Body of pancreas (tissue), 4 donors: ENCODE results near the gene KIT. TPM values are rescaled to one million over a fixed set of nuclear protein-coding genes. Genes with fewer than 3 reads are reported as not detected.

Experiments
- ATAC-seq: fragments of 150-250 bp; one replicate; pipeline ENCODE4 v1.9.1; 2016
- DNase-seq, 4 donors: peaks; one replicate each; pipeline ENCODE4 v3.0.0-alpha.2; 2019
- H3K27ac ChIP-seq, 4 donors: fragments of 200-600 bp; sonication (generic); 1 replicate in 3 of 4; 2 replicates in 1 of 4; pipeline versions ENCODE4 v1.5.1 to v1.6.1; 2016 to 2019; ENCODE audit warnings: mild to moderate bottlenecking in 1 of 4, mixed read lengths in 1 of 4, moderate library complexity in 1 of 4
- H3K27me3 ChIP-seq, 2 donors: fragments of 200-600 bp; sonication (generic); one replicate each; pipeline ENCODE4 v1.6.0; 2016; ENCODE audit warnings: mild to moderate bottlenecking in 1 of 2
- H3K36me3 ChIP-seq, 2 donors: fragments of 200-600 bp; sonication (generic); replicated peaks in 1 of 2; 2 replicates each; pipeline ENCODE4 v1.5.1; 2016; ENCODE audit warnings: low read depth in 2 of 2; ENCODE audit not compliant: insufficient read depth in 1 of 2
- H3K4me1 ChIP-seq: fragments of 200-600 bp; sonication (generic); one replicate; pipeline ENCODE4 v1.6.0; 2016
- H3K4me3 ChIP-seq, 2 donors: fragments of 200-600 bp; sonication (generic); 1 replicate in 1 of 2; 2 replicates in 1 of 2; pipeline ENCODE4 v1.5.1; 2016 to 2019
- H3K9me3 ChIP-seq, 3 donors: fragments of 200-600 bp; sonication (generic); 1 replicate in 2 of 3; 2 replicates in 1 of 3; pipeline ENCODE4 v1.5.1; 2016
- POLR2A ChIP-seq, 3 donors: fragments of 450-650 bp; IDR thresholded peaks; one replicate each; pipeline ENCODE4 v1.6.1; 2016; ENCODE audit warnings: antibody characterized with exemption in 3 of 3, mild to moderate bottlenecking in 2 of 3
- WGBS, 2 donors: methylation state at CpG; one replicate each; pipeline ENCODE4 v1.1.5; 2017; 5-methylcytosine and 5-hydroxymethylcytosine counted together
- intact Hi-C: fragments of 100-400 bp; cut with DNase I; formaldehyde crosslinking; loops from one replicate; pipeline ENCODE4 v1.15.1; 2023
- total RNA-seq, 2 donors: library from RNA; depleted of rRNA; stranded (reverse); fragments of >200 nt; gene quantifications; one replicate each; pipeline ENCODE4 v1.1.0, GENCODE V29; 2016
- TF ChIP-seq, protein P1 (sequence below), 7 experiments: fragments of 450-650 bp in 4 of 7; fragments of 200-600 bp in 3 of 7; sonication (generic) in 3 of 7; IDR thresholded peaks; one replicate each; pipeline ENCODE4 v1.5.1; 2016 to 2019; ENCODE audit warnings: antibody characterized with exemption in 7 of 7

KIT gene
- total RNA-seq, 2 donors from 2014 or later: 2.1 to 4.0 TPM

DNA sequence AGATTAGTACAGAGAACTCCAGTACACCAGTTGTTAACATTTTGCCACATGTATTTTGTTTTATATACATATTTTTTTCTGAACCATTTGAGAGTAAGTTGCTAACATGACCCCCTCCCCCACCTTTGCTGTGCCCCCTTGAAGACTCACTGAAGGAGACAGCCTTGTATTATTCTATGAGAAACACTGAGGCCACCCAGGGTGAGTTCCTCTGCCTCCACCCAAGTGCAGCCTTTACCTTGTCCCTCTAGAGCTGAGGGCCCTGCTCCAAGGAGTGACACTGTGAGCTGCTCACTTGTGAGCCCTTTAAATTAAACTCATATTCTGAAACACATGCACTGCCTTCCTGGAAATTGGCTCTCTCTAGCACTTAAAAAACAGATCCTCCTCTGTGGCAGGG lies 21.1 kb downstream of the KIT start:
- Histone ChIP-seq H3K36me3 (no peaks in the 10 kb centered on the region), H3K4me3 (no peak overlapping the region), H3K27me3 (no peaks in the 10 kb centered on the region), H3K27ac (no peak overlapping the region), H3K9me3 (no peaks in the 10 kb centered on the region), H3K4me1 (no peaks in the 10 kb centered on the region)
- no peak for ATAC-seq
- intact Hi-C loops: no loop called here
- TF ChIP-seq, protein P1, sequence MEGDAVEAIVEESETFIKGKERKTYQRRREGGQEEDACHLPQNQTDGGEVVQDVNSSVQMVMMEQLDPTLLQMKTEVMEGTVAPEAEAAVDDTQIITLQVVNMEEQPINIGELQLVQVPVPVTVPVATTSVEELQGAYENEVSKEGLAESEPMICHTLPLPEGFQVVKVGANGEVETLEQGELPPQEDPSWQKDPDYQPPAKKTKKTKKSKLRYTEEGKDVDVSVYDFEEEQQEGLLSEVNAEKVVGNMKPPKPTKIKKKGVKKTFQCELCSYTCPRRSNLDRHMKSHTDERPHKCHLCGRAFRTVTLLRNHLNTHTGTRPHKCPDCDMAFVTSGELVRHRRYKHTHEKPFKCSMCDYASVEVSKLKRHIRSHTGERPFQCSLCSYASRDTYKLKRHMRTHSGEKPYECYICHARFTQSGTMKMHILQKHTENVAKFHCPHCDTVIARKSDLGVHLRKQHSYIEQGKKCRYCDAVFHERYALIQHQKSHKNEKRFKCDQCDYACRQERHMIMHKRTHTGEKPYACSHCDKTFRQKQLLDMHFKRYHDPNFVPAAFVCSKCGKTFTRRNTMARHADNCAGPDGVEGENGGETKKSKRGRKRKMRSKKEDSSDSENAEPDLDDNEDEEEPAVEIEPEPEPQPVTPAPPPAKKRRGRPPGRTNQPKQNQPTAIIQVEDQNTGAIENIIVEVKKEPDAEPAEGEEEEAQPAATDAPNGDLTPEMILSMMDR (IDR thresholded peaks at IDR 0.05): no peak
- no peak for TF ChIP-seq POLR2A (IDR thresholded peaks at IDR 0.05)
- DNase-seq: no peak

DNA sequence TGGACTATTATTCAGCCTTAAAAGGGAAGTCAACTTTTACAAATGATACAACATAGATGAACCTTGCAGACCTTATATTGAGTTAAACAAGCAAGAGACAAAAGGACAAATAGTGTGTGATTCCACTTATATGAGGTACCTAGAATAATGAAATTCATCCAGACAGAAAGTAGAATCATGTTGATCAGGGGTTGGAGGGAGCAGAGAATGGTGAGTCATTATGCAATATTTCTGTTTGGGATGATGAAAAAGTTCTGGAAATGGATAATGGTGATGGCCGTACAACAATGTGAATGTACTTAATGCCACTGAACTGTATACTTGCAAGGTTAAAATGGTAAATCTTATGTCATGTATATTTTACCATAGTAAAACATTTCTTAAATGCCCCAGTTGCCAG lies 22.1 kb downstream of the KIT start:
- Histone ChIP-seq H3K27ac (no peak overlapping the region), H3K4me1 (no peaks in the 10 kb centered on the region), H3K36me3 (no peaks in the 10 kb centered on the region), H3K4me3 (no peak overlapping the region), H3K27me3 (no peaks in the 10 kb centered on the region), H3K9me3 (no peaks in the 10 kb centered on the region)
- TF ChIP-seq, protein P1 (IDR thresholded peaks at IDR 0.05): no peak
- no peak for TF ChIP-seq POLR2A (IDR thresholded peaks at IDR 0.05)
- 89 to 96% methylated on average over 1 of the region's 1 CpG for WGBS, 2 donors
- intact Hi-C loops: no loop called here
- ATAC-seq (no peak), DNase-seq (no peak)

DNA sequence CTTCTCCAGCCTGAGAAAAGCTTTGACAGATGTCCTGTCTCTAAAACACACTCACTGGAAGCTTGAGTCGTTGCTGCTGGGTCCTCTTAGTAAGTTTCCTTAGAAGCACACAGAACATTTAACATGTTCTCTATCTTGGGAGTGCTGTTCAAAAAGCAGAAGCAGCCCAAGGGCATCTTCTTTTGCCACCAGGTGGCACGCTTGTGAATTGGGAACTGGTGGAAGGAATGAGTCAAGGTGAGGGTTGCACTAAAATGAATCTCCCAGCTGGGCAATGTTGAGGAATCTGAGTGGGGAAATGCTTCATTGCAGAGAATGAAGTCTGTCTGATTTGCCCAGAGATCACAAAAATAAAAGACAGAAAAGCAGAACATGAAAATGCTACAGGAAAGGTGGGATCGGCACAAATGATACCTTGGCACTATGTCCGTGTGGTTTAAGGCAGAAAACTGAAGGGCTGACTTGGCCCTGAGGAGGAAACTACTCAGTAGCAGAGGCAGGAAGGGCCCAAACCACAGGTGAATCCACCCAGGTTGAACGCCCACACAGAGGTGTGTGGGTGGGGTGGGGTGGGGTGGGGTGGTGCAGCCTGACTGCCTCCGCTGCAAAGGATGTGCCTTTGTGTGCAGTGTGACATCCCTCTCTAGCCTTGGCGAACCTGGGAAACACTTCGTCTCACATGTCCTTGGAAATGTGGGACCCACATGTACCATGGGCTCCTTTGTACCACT lies 26.0 kb downstream of the KIT start:
- TF ChIP-seq, protein P1 (IDR thresholded peaks at IDR 0.05): peak in 2 of 7 experiments; percentile 14 to 24
- no peak for TF ChIP-seq POLR2A (IDR thresholded peaks at IDR 0.05)
- no peak overlapping the region for H3K4me3 ChIP-seq
- H3K36me3 ChIP-seq: no peaks in the 10 kb centered on the region
- H3K27ac ChIP-seq: no peak overlapping the region
- ATAC-seq (no peak), DNase-seq (peak in 1 of 4 donors; percentile 27)
- WGBS, 2 donors: 55 to 70% methylated on average over 4 to 8 of the region's 8 CpGs
- H3K27me3 ChIP-seq: no peaks in the 10 kb centered on the region
- intact Hi-C loops: no loop called here
- no peaks in the 10 kb centered on the region for H3K9me3 ChIP-seq
- H3K4me1 ChIP-seq: no peaks in the 10 kb centered on the region

DNA sequence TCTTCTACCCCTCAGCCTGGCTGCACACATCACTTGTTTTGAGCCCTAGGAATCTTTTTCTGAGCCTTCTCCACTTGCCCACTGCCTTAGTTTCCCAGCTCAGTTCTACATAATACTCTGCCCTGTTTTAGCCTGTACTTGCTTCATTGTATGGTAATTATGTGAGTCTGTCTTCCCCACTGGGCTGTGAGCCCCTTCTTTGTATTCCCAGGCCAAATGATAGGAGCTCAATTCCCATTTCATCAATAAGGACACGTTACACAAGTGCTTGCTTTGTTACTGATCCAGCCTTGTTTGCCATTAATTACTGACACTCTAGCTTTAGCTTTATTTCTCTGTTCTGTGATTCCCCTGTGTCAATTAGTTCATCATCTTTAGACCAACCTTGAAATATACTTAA lies 28.1 kb downstream of the KIT start:
- H3K27me3 ChIP-seq: no peaks in the 10 kb centered on the region
- H3K4me1 ChIP-seq: no peaks in the 10 kb centered on the region
- no peak for TF ChIP-seq POLR2A (IDR thresholded peaks at IDR 0.05)
- TF ChIP-seq, protein P1 (IDR thresholded peaks at IDR 0.05): no peak
- no peak for ATAC-seq
- intact Hi-C loops: no loop called here
- no peak overlapping the region for H3K4me3 ChIP-seq
- no peak overlapping the region for H3K27ac ChIP-seq
- no peaks in the 10 kb centered on the region for H3K9me3 ChIP-seq
- H3K36me3 ChIP-seq: no peaks in the 10 kb centered on the region
- 68 to 92% methylated on average over 1 of the region's 1 CpG for WGBS, 2 donors
- no peak for DNase-seq
